HS-5 (cell line): ENCODE measurements around the gene ATG10.

Source experiments
- DNase-seq: peaks from one replicate; pipeline ENCODE4 v3.0.0-alpha.2; 2012; ENCODE audit warnings: low read depth

ATG10 gene

DNA sequence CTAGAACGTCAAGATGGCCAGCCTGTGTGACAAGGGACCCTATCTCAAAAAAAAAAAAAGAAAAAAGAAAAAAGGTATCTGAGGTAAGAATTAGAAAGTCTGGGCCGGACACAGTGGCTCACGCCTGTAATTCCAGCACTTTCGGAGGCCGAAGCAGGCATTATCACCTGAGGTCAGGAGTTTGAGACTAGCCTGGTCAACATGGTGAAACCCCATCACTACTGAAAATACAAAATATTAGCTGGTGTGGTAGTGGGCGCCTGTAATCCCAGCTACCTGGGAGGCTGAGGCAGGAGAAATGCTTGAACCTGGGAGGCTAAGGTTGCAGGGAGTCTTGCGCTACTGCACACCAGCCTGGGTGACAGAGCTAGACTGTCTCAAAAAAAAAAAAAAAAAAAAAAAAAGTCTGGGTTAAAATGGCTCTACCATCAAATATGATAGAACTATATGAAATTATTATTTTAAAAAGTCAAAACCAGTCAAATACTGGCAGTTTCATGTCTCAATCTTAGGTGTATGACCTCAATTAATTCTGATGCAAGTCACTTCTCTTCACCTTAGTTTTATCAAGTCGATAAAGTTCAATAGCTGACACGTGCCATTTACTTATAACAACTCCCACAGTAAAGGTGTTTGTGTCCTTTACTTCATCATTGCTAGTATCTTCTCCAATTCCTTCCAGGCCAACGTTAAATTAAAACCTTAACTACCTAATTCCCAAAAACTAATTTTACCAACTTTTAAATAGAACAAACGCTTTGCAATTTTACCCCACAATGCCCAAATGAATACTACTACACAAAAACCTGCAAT is 305.2 kb downstream of the ATG10 start:
- DNase-seq = no peak

DNA sequence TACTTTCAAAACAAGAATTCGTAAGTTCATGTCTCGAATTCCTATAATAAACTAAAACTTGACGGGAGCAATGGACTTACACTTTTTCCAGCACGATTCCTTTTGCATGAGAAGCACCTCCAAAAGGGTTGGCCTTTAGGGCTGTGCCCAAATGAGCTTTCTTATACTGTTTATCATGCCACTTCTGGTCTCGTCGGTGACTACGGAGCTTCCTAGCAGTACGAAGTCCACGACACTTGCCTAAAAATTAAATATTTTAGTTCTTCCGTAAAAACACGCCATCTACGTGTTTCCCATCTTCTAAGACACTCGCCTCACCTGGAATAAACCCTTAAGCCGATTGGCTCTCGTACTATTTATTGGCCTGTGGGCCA is 305.8 kb downstream of the ATG10 start:
- DNase-seq = no peak

DNA sequence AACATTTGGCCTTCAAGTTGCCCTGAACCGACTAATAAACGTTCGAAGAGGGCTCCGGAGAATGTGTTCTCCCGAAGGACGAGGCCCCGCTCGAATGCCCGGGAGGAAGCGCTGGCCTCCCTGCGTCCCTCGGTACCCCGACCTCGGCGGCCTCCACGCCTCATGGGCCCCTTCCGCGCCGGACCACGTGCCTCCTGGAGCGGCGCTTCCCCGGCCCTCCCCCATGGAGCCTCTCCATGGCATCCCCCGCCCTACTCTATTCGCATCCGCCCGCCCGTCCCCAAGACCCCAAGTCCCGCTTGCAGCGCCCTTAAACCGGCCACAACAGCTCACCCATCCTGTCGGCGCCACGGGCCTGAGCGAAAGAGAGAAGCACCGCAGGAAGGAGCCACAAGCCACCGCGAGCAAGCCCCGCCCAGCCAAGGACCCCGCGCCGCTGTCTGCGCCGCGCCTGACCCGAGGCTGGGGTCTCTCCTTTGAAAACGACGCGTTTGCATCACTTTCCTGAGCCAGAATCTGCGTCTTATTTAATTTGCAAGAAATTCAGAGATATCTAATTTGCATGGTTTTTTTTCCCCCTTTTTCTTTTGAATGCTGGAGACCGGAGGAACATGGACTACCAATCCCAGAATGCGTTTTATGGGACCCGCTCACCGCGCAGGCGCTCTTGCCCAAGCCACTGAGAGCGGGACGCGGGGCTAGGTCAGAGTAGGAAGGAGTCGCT is 306.3 kb downstream of the ATG10 start, which contains the start of gene RPS23:
TSS of gene RPS23 (minus strand) at position 368 of the 724 bp plus-strand sequence. CDS start at position 337, 31 bp downstream.
- DNase-seq = peak; percentile 88

DNA sequence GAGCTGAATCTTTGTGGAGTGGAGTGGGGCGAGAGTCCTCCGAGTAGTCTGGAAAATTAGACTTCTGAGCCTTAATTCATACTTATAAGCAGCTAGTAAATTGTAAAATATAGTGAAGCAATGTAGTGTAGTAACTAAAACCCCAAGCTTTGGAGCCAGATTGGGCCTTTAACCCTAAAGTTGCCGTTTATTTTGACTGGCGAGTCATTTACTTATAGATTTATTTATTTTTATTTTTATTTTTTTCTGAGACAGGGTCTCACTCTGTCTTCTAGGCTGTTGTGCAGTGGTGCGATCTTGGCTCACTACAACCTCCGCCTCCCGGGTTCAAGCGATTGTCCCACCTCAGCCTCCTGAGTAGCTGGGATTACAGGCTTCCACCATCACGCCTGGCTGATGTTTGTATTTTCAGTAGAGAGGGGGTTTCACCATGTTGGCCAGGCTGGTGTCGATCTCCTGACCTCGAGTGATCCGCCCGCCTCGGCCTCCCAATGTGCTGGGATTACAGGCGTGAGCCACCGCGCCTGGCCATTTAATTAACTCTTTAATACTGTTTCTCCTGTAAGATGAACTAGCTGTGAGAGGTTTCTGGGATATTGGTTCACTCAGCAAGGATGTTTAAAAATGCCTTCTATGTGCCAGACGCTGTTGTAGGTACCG is 307.0 kb downstream of the ATG10 start:
- DNase-seq = no peak

DNA sequence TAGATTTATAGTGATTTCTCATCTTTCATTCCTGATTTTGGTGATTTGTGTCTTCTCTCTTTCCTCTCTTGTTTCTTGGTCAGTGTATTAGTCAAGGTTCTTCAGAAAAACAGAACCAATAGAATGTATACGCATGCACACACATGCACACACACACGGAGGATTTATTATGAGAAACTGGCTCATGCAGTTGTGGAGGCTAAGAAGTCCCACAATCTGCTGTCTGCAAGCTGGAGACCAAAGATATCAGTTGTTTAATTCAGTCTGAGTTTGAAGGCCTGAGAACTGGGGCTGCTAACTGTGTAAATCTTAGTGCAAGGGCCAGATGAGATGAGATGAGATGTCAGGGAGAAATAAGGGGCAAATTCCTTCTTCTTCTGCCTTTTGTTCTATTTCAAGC is 312.1 kb downstream of the ATG10 start:
- no peak for DNase-seq

- no peak for DNase-seq
Measured at GRCh38 chr5:82285206-82285605, 313.4 kb downstream of the ATG10 start.

DNA sequence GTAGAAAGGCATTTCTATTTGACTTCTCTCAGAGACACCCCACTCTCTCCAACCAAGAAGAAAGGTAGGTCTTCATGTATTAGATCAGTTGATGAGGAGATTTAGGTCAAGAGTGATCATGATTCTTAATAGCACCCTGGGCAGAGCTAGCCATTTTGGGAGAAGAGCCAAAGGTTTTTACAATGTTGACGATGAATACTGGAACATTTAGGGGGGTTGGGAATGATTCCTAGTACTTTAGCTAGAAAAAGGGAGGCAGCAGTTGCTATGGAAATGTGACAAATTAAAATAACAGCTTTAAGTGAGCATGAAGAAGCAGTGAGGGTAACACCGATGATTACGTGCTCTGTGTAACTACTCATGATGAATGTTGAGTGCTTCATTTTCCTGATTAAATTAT is 315.8 kb downstream of the ATG10 start:
- no peak for DNase-seq

DNA sequence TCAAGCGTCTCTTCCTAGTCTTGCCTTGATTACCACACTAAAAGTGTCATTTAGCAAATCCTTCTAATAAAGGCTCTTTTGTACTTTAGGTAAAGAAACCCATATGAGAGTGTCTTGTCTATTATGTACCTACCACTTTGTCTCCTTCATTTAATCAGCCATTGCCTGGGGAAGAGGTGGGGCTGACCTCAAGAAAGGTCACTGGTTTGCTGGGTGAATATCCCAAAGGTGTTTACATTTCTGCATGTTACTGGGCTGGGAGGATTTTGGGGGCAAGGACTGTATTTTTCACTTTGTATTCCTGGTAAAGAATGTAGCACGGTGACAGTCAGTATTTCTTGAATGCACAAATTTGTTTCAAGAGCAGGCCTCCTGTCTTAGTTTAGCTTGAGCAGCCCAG is 318.2 kb downstream of the ATG10 start:
- DNase-seq = no peak

DNA sequence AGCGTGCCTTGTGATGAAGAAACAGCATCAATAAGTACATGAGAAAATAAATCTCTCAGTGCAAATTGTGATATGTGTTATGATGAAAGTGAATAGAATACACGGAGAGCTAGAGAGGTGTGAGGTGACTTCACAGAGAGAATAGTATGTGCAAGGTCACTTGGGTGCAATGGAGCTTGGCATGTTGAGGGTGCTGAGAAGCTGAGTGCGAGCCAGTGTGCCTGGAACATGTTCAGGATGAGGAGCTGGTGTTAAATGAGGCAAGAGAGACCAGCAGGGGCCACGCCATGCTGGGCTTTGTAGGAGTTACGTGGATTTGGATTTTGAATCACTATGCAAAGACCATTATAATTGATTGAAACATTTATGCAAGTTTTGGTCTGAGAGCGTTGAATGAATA is 319.1 kb downstream of the ATG10 start:
- DNase-seq = no peak

DNA sequence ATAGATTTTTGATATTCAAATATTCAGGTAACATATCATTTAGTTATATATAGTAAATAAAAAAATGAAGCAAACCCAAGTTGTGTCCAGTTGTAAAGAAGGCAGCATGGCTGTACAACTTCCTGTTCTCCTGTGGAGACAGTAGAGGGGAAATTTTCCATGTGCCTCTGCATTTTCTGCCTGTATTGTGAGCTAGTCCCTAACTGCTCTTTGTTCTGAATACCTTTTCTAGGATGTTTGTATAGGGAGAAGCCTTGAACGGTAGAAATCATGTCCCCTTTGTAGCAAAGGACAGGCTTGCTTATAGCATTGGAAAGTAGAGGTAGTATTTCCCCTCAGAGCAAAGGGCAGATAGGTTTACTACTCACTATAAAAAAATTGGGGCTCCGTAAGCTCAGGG is 319.6 kb downstream of the ATG10 start:
- no peak for DNase-seq

- DNase-seq = no peak
Measured at GRCh38 chr5:82295144-82295543, 323.3 kb downstream of the ATG10 start.

DNA sequence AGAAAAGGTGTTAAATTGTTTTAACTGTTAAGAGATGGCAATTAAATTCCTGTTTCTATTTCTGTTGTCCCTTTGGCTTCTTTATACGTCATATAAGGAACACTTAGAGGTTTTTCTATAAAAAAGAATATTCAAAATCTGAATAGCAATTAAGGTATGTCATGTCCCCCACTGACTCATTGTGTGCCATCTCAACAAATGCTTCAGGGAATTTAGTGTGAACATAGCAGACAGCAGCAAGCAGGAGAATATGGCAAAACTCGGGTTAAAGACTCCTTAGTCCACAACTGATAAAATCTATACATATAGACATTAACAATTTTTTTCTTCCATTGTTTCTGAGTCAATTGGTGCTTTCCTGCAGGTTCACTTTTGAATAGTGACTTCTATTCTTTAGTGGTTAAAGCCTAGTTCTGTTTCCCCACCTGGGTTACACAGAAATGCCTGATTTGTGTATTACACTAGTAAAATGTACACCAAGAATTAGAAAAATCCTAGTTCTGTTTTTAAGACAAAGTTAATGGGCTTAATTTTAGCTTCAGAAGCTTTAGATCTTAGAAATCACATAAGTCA is 324.2 kb downstream of the ATG10 start:
- no peak for DNase-seq

DNA sequence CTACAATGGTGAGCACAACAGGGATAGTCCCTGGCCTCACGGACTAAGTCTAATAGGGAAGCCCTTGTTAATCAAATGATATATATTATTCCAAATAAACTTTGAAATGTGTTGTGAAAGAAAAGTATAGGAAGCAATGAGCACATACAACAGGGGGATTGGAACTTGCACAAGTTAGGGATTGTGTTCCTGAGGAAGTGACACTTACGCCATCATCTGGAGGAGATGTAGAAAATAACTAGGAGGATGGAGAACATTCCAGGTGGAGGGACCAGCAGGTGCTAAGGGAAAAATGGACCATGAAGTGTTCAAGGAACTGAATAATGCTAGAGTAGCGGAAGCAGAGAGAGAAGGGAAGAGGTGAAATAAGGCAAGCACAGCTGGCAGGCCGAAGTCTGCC is 325.1 kb downstream of the ATG10 start:
- no peak for DNase-seq

GRCh38 chr5:82297711-82298110 is 325.9 kb downstream of the ATG10 start:
- no peak for DNase-seq

DNA sequence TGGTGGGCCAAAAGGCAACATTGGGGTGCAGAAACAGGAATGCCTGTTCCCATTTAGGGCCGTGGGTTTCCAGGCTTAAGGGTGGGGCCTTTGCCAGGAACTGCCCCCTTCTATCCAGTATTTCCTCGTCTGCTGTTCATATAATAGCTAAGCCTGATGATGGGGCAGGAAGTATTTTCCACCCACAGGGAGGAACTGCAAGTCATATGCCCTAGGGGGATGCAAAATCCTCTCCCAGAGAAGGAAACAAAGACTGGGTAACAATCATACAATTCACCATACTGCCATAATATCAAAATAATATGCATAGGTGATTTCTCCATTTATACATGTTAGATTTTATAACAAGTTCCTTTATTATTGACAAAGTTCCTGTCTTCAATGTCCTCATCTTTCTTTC is 326.8 kb downstream of the ATG10 start:
- DNase-seq = no peak

GRCh38 chr5:82301190-82301589 is 329.4 kb downstream of the ATG10 start:
- DNase-seq = no peak
